GM11168 (cell line): ENCODE results near the gene STPG1.

Source experiments
- in situ Hi-C: fragments of 300-500 bp; cut with MboI; formaldehyde crosslinking; loops from one replicate; pipeline ENCODE4 v1.12.0; 2022; ENCODE audit warnings: low sequenced_read_pairs; ENCODE audit not compliant: unreplicated experiment

STPG1 gene

GRCh38 chr1:24427545-24427862 is 13.9 kb upstream of the STPG1 start:
- in situ Hi-C loops: no loop called here

- in situ Hi-C loops: no loop called here
These were observed 13.4 kb upstream of the STPG1 start for GRCh38 chr1:24426744-24427544.

GRCh38 chr1:24425922-24426321 is 12.3 kb upstream of the STPG1 start:
- in situ Hi-C loops: no loop called here

- in situ Hi-C loops: no loop called here
These were observed 11.9 kb upstream of the STPG1 start for GRCh38 chr1:24425441-24425840.

GRCh38 chr1:24424990-24425389 is 11.4 kb upstream of the STPG1 start:
- in situ Hi-C loops: no loop called here

GRCh38 chr1:24424207-24424606 is 10.6 kb upstream of the STPG1 start:
- in situ Hi-C loops: no loop called here

GRCh38 chr1:24421502-24421901 is 7.9 kb upstream of the STPG1 start:
- in situ Hi-C loops: no loop called here

GRCh38 chr1:24420547-24420946 is 7.0 kb upstream of the STPG1 start:
- in situ Hi-C loops: no loop called here

GRCh38 chr1:24418898-24419628 is 5.5 kb upstream of the STPG1 start:
- in situ Hi-C loops: no loop called here

GRCh38 chr1:24417681-24418080 is 4.1 kb upstream of the STPG1 start:
- in situ Hi-C loops: no loop called here

GRCh38 chr1:24416666-24417391 is 3.2 kb upstream of the STPG1 start:
- in situ Hi-C loops: no loop called here

GRCh38 chr1:24415910-24416665 is 2.5 kb upstream of the STPG1 start:
- in situ Hi-C loops: no loop called here

GRCh38 chr1:24415334-24415909 is 1.8 kb upstream of the STPG1 start, which contains the start of gene NIPAL3:
NIPAL3 (plus strand) TSS chr1:24415802; CDS start chr1:24419548, 3,746 bp downstream.
- in situ Hi-C loops: no loop called here

- in situ Hi-C loops: no loop called here
These were observed 1.3 kb upstream of the STPG1 start for GRCh38 chr1:24414775-24415333.

- in situ Hi-C loops: no loop called here
These were observed 1.2 kb downstream of the STPG1 start for GRCh38 chr1:24412408-24412807.

GRCh38 chr1:24411963-24412362 is 1.6 kb downstream of the STPG1 start:
- in situ Hi-C loops: no loop called here

- in situ Hi-C loops: no loop called here
These were observed 2.8 kb downstream of the STPG1 start for GRCh38 chr1:24410750-24411149.

GRCh38 chr1:24409535-24409934 is 4.0 kb downstream of the STPG1 start:
- in situ Hi-C loops: no loop called here

- in situ Hi-C loops: no loop called here
These were observed 6.8 kb downstream of the STPG1 start for GRCh38 chr1:24406788-24407187.

- in situ Hi-C loops: no loop called here
These were observed 9.8 kb downstream of the STPG1 start for GRCh38 chr1:24403806-24404205.
